ENCODE results near the gene KLF18. TPM values are rescaled to one million over a fixed set of nuclear protein-coding genes. Genes with fewer than 3 reads are reported as not detected.
A peak's percentile ranks its signal among the peaks of the same experiment; 100 is the strongest.

KLF18 gene
- polyA plus RNA-seq (2013), result not detected in 2 replicates

- Histone ChIP-seq H3K4me2 (ENCODE audit: low read length) (no peak within 1 kb of the TSS), H3K4me1 (ENCODE audit: control insufficient read depth in 1 of 2, insufficient read depth in 2 of 2, low read length in 2 of 2) (no peaks in the 10 kb centered on the region), H3K9ac (ENCODE audit: low read length) (no peak within 1 kb of the TSS), H2AFZ (ENCODE audit: insufficient read depth, low read length, poor library complexity) (no peak within 1 kb of the TSS), H3K27ac (ENCODE audit: low read depth, low read length) (no peak within 1 kb of the TSS), H2BK120ac (ENCODE audit: insufficient read depth, low read length, poor library complexity) (no peak within 1 kb of the TSS), H2AK5ac (ENCODE audit: low read length) (no peak within 1 kb of the TSS), H3K4ac (ENCODE audit: low read depth, low read length) (no peak within 1 kb of the TSS), H3K18ac (ENCODE audit: low read length) (no peak within 1 kb of the TSS), H4K91ac (ENCODE audit: low read depth, low read length) (no peak within 1 kb of the TSS), H3K9me3 (ENCODE audit: insufficient read depth, low read depth, low read length) (peaks cover 2% of the 10 kb centered on the region), H3K27me3 (ENCODE audit: insufficient read depth, low read length) (no peaks in the 10 kb centered on the region), H3K4me3 (ENCODE audit: low read depth, low read length) (no peak within 1 kb of the TSS), H4K12ac (ENCODE audit: low read depth, low read length) (no peak within 1 kb of the TSS), H3K23ac (ENCODE audit: low read length) (no peak within 1 kb of the TSS), H4K8ac (ENCODE audit: low read depth, low read length) (no peak within 1 kb of the TSS), H2BK12ac (ENCODE audit: low read length) (no peak within 1 kb of the TSS), H3K79me1 (ENCODE audit: low read length) (no peaks in the 10 kb centered on the region), H3K14ac (ENCODE audit: low read length) (no peak within 1 kb of the TSS), H3K79me2 (ENCODE audit: control insufficient read depth, insufficient read depth, low read length, poor library complexity) (no peaks in the 10 kb centered on the region), H2BK5ac (ENCODE audit: low read depth, low read length, poor library complexity) (no peak within 1 kb of the TSS), H3K36me3 (ENCODE audit: control insufficient read depth in 1 of 2, insufficient read depth in 2 of 2, low read length in 2 of 2) (no peaks in the 10 kb centered on the region)
- DNase-seq, result no peak
- no CpG with 5 or more reads among the region's 1 CpG for whole genome bisulfite sequencing (ENCODE audit: extremely low coverage, insufficient coverage, insufficient read length)
These were observed at the start of gene KLF18 for GRCh38 chr1:44141531-44141930. TSS of gene KLF18 (minus strand) at chr1:44141631. CDS start at chr1:44141631, 0 bp downstream.

- no peak overlapping the region for H3K4me3 ChIP-seq (ENCODE audit: low read depth, low read length)
- no peak overlapping the region for H2BK5ac ChIP-seq (ENCODE audit: low read depth, low read length, poor library complexity)
- H2AK5ac ChIP-seq (ENCODE audit: low read length), result no peak overlapping the region
- H4K91ac ChIP-seq (ENCODE audit: low read depth, low read length), result no peak overlapping the region
- H3K4ac ChIP-seq (ENCODE audit: low read depth, low read length), result no peak overlapping the region
- no peak overlapping the region for H4K8ac ChIP-seq (ENCODE audit: low read depth, low read length)
- H2AFZ ChIP-seq (ENCODE audit: insufficient read depth, low read length, poor library complexity), result no peak overlapping the region
- no peaks in the 10 kb centered on the region for H3K4me1 ChIP-seq (ENCODE audit: control insufficient read depth in 1 of 2, insufficient read depth in 2 of 2, low read length in 2 of 2)
- no peaks in the 10 kb centered on the region for H3K27me3 ChIP-seq (ENCODE audit: insufficient read depth, low read length)
- no peaks in the 10 kb centered on the region for H3K79me2 ChIP-seq (ENCODE audit: control insufficient read depth, insufficient read depth, low read length, poor library complexity)
- no peak overlapping the region for H3K14ac ChIP-seq (ENCODE audit: low read length)
- H3K27ac ChIP-seq (ENCODE audit: low read depth, low read length), result no peak overlapping the region
- H4K12ac ChIP-seq (ENCODE audit: low read depth, low read length), result no peak overlapping the region
- no peaks in the 10 kb centered on the region for H3K79me1 ChIP-seq (ENCODE audit: low read length)
- H3K36me3 ChIP-seq (ENCODE audit: control insufficient read depth in 1 of 2, insufficient read depth in 2 of 2, low read length in 2 of 2), result no peaks in the 10 kb centered on the region
- no CpG with 5 or more reads among the region's 1 CpG for WGBS (ENCODE audit: extremely low coverage, insufficient coverage, insufficient read length)
- H3K9ac ChIP-seq (ENCODE audit: low read length), result no peak overlapping the region
- H2BK120ac ChIP-seq (ENCODE audit: insufficient read depth, low read length, poor library complexity), result no peak overlapping the region
- no peak overlapping the region for H3K23ac ChIP-seq (ENCODE audit: low read length)
- no peak overlapping the region for H3K18ac ChIP-seq (ENCODE audit: low read length)
- no peak overlapping the region for H2BK12ac ChIP-seq (ENCODE audit: low read length)
- peaks cover 6% of the 10 kb centered on the region for H3K9me3 ChIP-seq (ENCODE audit: insufficient read depth, low read depth, low read length)
- no peak overlapping the region for H3K4me2 ChIP-seq (ENCODE audit: low read length)
- no peak for DNase-seq
These were observed 33.2 kb upstream of the KLF18 start for GRCh38 chr1:44174630-44175029.

- Histone ChIP-seq H2BK120ac (ENCODE audit: insufficient read depth, low read length, poor library complexity) (no peak overlapping the region), H3K36me3 (ENCODE audit: control insufficient read depth in 1 of 2, insufficient read depth in 2 of 2, low read length in 2 of 2) (no peaks in the 10 kb centered on the region), H3K79me2 (ENCODE audit: control insufficient read depth, insufficient read depth, low read length, poor library complexity) (no peaks in the 10 kb centered on the region), H3K4me2 (ENCODE audit: low read length) (no peak overlapping the region), H3K14ac (ENCODE audit: low read length) (no peak overlapping the region), H3K27ac (ENCODE audit: low read depth, low read length) (no peak overlapping the region), H4K8ac (ENCODE audit: low read depth, low read length) (no peak overlapping the region), H2AK5ac (ENCODE audit: low read length) (no peak overlapping the region), H4K12ac (ENCODE audit: low read depth, low read length) (no peak overlapping the region), H4K91ac (ENCODE audit: low read depth, low read length) (no peak overlapping the region), H3K4ac (ENCODE audit: low read depth, low read length) (no peak overlapping the region), H3K79me1 (ENCODE audit: low read length) (no peaks in the 10 kb centered on the region), H3K4me3 (ENCODE audit: low read depth, low read length) (no peak overlapping the region), H2AFZ (ENCODE audit: insufficient read depth, low read length, poor library complexity) (no peak overlapping the region), H2BK12ac (ENCODE audit: low read length) (no peak overlapping the region), H3K18ac (ENCODE audit: low read length) (no peak overlapping the region), H3K4me1 (ENCODE audit: control insufficient read depth in 1 of 2, insufficient read depth in 2 of 2, low read length in 2 of 2) (no peaks in the 10 kb centered on the region), H3K9me3 (ENCODE audit: insufficient read depth, low read depth, low read length) (peaks cover 10% of the 10 kb centered on the region), H3K27me3 (ENCODE audit: insufficient read depth, low read length) (no peaks in the 10 kb centered on the region), H3K9ac (ENCODE audit: low read length) (no peak overlapping the region), H3K23ac (ENCODE audit: low read length) (no peak overlapping the region), H2BK5ac (ENCODE audit: low read depth, low read length, poor library complexity) (no peak overlapping the region)
- WGBS (ENCODE audit: extremely low coverage, insufficient coverage, insufficient read length), result no CpG with 5 or more reads among the region's 3 CpGs
- DNase-seq, result peak in 1 of 2 donors; percentile 57
These were observed 28.9 kb upstream of the KLF18 start for GRCh38 chr1:44170281-44170823.

GRCh38 chr1:44168520-44169098, 27.2 kb upstream of the KLF18 start:
- no peak overlapping the region for H2BK5ac ChIP-seq (ENCODE audit: low read depth, low read length, poor library complexity)

More at GRCh38 chr1:44168520-44169098, 27.2 kb upstream of the KLF18 start:
- no peaks in the 10 kb centered on the region for H3K27me3 ChIP-seq (ENCODE audit: insufficient read depth, low read length)
- no peaks in the 10 kb centered on the region for H3K4me1 ChIP-seq (ENCODE audit: control insufficient read depth in 1 of 2, insufficient read depth in 2 of 2, low read length in 2 of 2)
- no peak overlapping the region for H3K23ac ChIP-seq (ENCODE audit: low read length)
- H4K8ac ChIP-seq (ENCODE audit: low read depth, low read length), result no peak overlapping the region
- H3K9me3 ChIP-seq (ENCODE audit: insufficient read depth, low read depth, low read length), result peaks cover 10% of the 10 kb centered on the region
- H3K4ac ChIP-seq (ENCODE audit: low read depth, low read length), result no peak overlapping the region
- H3K14ac ChIP-seq (ENCODE audit: low read length), result no peak overlapping the region
- H3K27ac ChIP-seq (ENCODE audit: low read depth, low read length), result no peak overlapping the region
- H3K18ac ChIP-seq (ENCODE audit: low read length), result no peak overlapping the region
- H4K91ac ChIP-seq (ENCODE audit: low read depth, low read length), result no peak overlapping the region
- no peak overlapping the region for H3K4me2 ChIP-seq (ENCODE audit: low read length)
- no peak overlapping the region for H2AFZ ChIP-seq (ENCODE audit: insufficient read depth, low read length, poor library complexity)
- H2BK12ac ChIP-seq (ENCODE audit: low read length), result no peak overlapping the region
- WGBS (ENCODE audit: extremely low coverage, insufficient coverage, insufficient read length), result no CpG with 5 or more reads among the region's 5 CpGs
- no peaks in the 10 kb centered on the region for H3K79me2 ChIP-seq (ENCODE audit: control insufficient read depth, insufficient read depth, low read length, poor library complexity)
- no peaks in the 10 kb centered on the region for H3K79me1 ChIP-seq (ENCODE audit: low read length)
- no peaks in the 10 kb centered on the region for H3K36me3 ChIP-seq (ENCODE audit: control insufficient read depth in 1 of 2, insufficient read depth in 2 of 2, low read length in 2 of 2)
- H2BK120ac ChIP-seq (ENCODE audit: insufficient read depth, low read length, poor library complexity), result no peak overlapping the region
- no peak overlapping the region for H2AK5ac ChIP-seq (ENCODE audit: low read length)
- no peak overlapping the region for H3K4me3 ChIP-seq (ENCODE audit: low read depth, low read length)
- no peak overlapping the region for H3K9ac ChIP-seq (ENCODE audit: low read length)
- no peak for DNase-seq
- H4K12ac ChIP-seq (ENCODE audit: low read depth, low read length), result no peak overlapping the region

All from trophoblast cell (in vitro differentiated cells and primary cell).